Measurements from ENCODE around the gene BCAS3.

DNA sequence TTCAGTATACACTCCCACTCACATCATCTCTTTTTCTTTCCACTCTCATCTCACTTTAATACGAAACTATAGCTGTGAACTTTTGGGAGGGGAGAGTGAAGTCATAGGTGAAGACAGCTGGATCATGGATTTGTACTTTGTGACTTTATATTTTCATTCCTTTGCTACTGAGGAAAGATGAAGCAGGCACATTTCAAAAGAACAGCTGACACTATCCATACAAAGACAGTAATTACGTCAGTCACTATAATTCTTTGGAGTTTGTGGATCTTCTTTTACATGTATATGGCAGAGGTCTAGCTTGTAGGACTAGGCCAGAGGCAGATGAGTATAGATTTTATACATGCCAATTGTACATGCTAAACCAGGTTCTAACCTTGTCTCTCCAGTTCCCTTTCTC, 346.3 kb downstream of the BCAS3 start:
- TF ChIP-seq, protein P1, sequence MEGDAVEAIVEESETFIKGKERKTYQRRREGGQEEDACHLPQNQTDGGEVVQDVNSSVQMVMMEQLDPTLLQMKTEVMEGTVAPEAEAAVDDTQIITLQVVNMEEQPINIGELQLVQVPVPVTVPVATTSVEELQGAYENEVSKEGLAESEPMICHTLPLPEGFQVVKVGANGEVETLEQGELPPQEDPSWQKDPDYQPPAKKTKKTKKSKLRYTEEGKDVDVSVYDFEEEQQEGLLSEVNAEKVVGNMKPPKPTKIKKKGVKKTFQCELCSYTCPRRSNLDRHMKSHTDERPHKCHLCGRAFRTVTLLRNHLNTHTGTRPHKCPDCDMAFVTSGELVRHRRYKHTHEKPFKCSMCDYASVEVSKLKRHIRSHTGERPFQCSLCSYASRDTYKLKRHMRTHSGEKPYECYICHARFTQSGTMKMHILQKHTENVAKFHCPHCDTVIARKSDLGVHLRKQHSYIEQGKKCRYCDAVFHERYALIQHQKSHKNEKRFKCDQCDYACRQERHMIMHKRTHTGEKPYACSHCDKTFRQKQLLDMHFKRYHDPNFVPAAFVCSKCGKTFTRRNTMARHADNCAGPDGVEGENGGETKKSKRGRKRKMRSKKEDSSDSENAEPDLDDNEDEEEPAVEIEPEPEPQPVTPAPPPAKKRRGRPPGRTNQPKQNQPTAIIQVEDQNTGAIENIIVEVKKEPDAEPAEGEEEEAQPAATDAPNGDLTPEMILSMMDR (IDR thresholded peaks at IDR 0.05; ENCODE audit: poor library complexity, severe bottlenecking): no peak
- TF ChIP-seq POLR2AphosphoS5 (IDR thresholded peaks at IDR 0.05) (no peak), RAD21 (conservative IDR thresholded peaks at IDR 0.05) (no peak), EZH2 (IDR thresholded peaks at IDR 0.05; ENCODE audit: borderline replicate concordance, insufficient read depth, low read length, poor library complexity, severe bottlenecking) (no peak), EP300 (conservative IDR thresholded peaks at IDR 0.05; ENCODE audit: poor library complexity, severe bottlenecking) (no peak), TAF1 (IDR thresholded peaks at IDR 0.05; ENCODE audit: low read depth) (no peak), SMC3 (conservative IDR thresholded peaks at IDR 0.05; ENCODE audit: poor library complexity) (no peak)
- TF ChIP-seq, protein P2, sequence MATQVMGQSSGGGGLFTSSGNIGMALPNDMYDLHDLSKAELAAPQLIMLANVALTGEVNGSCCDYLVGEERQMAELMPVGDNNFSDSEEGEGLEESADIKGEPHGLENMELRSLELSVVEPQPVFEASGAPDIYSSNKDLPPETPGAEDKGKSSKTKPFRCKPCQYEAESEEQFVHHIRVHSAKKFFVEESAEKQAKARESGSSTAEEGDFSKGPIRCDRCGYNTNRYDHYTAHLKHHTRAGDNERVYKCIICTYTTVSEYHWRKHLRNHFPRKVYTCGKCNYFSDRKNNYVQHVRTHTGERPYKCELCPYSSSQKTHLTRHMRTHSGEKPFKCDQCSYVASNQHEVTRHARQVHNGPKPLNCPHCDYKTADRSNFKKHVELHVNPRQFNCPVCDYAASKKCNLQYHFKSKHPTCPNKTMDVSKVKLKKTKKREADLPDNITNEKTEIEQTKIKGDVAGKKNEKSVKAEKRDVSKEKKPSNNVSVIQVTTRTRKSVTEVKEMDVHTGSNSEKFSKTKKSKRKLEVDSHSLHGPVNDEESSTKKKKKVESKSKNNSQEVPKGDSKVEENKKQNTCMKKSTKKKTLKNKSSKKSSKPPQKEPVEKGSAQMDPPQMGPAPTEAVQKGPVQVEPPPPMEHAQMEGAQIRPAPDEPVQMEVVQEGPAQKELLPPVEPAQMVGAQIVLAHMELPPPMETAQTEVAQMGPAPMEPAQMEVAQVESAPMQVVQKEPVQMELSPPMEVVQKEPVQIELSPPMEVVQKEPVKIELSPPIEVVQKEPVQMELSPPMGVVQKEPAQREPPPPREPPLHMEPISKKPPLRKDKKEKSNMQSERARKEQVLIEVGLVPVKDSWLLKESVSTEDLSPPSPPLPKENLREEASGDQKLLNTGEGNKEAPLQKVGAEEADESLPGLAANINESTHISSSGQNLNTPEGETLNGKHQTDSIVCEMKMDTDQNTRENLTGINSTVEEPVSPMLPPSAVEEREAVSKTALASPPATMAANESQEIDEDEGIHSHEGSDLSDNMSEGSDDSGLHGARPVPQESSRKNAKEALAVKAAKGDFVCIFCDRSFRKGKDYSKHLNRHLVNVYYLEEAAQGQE (IDR thresholded peaks at IDR 0.05; ENCODE audit: borderline replicate concordance): no peak
